Duodenal mucosa (tissue), 2 donors: ENCODE measurements around the gene CLEC4D.
"Not testable (repeated sequence)": the region's sequence is repeated elsewhere in the genome, so short reads cannot be mapped to it uniquely, and the experiment has no call there.

ENCODE experiments used
- H3K27ac ChIP-seq: one replicate; pipeline ENCODE4 v1.7.0; 2013; ENCODE audit warnings: low read depth, low read length
- H3K27me3 ChIP-seq, 2 donors: one replicate each; pipeline ENCODE4 v1.7.0; 2013; ENCODE audit warnings: low read length in 2 of 2, control low read depth in 1 of 2; ENCODE audit not compliant: insufficient read depth in 2 of 2, control insufficient read depth in 1 of 2
- H3K36me3 ChIP-seq, 2 donors: one replicate each; pipeline ENCODE4 v1.7.0; 2013; ENCODE audit warnings: low read length in 2 of 2, control low read depth in 1 of 2; ENCODE audit not compliant: insufficient read depth in 2 of 2, control insufficient read depth in 1 of 2
- H3K4me1 ChIP-seq, 2 donors: one replicate each; pipeline ENCODE4 v1.7.0; 2013; ENCODE audit warnings: low read length in 2 of 2, control low read depth in 1 of 2; ENCODE audit not compliant: insufficient read depth in 2 of 2, control insufficient read depth in 1 of 2
- H3K4me3 ChIP-seq, 2 donors: one replicate each; pipeline ENCODE4 v1.7.0; 2013; ENCODE audit warnings: low read length in 2 of 2, low read depth in 1 of 2
- H3K9ac ChIP-seq, 2 donors: one replicate each; pipeline ENCODE4 v1.7.0; 2013; ENCODE audit warnings: low read length in 2 of 2, low read depth in 1 of 2
- H3K9me3 ChIP-seq, 2 donors: one replicate each; pipeline ENCODE4 v1.7.0; 2013; ENCODE audit warnings: low read length in 2 of 2, control low read depth in 1 of 2; ENCODE audit not compliant: control insufficient read depth in 1 of 2

CLEC4D gene

GRCh38 chr12:8513256-8513655 lies at the start of gene CLEC4D:
Gene CLEC4D (plus strand): TSS chr12:8513503. CDS start chr12:8513733, 230 bp downstream.
- Histone ChIP-seq H3K9me3 (no peaks in the 10 kb centered on the region), H3K4me3 (no peak within 1 kb of the TSS)

GRCh38 chr12:8465301-8465996 lies 47.9 kb upstream of the CLEC4D start:
- Histone ChIP-seq H3K9me3 (no peaks in the 10 kb centered on the region), H3K36me3 (no peaks in the 10 kb centered on the region), H3K4me3 (no peak overlapping the region), H3K9ac (no peak overlapping the region), H3K4me1 (no peaks in the 10 kb centered on the region), H3K27ac (no peak overlapping the region), H3K27me3 (no peaks in the 10 kb centered on the region)

More at GRCh38 chr12:8513256-8513655, at the start of gene CLEC4D:
- no peaks in the 10 kb centered on the region for H3K36me3 ChIP-seq
- no peaks in the 10 kb centered on the region for H3K27me3 ChIP-seq
- no peak within 1 kb of the TSS for H3K27ac ChIP-seq
- no peaks in the 10 kb centered on the region for H3K4me1 ChIP-seq
- no peak within 1 kb of the TSS for H3K9ac ChIP-seq

GRCh38 chr12:8466241-8466640 lies 47.1 kb upstream of the CLEC4D start:
- Histone ChIP-seq H3K4me3 (no peak overlapping the region), H3K9ac (no peak overlapping the region), H3K4me1 (no peaks in the 10 kb centered on the region), H3K36me3 (no peaks in the 10 kb centered on the region), H3K27me3 (no peaks in the 10 kb centered on the region), H3K27ac (no peak overlapping the region), H3K9me3 (no peaks in the 10 kb centered on the region)

GRCh38 chr12:8471090-8471489 lies 42.2 kb upstream of the CLEC4D start:
- no peak overlapping the region for H3K4me3 ChIP-seq
- no peak overlapping the region for H3K27ac ChIP-seq

GRCh38 chr12:8475508-8476203 lies 37.6 kb upstream of the CLEC4D start:
- H3K9me3 ChIP-seq, result no peaks in the 10 kb centered on the region
- no peak overlapping the region for H3K4me3 ChIP-seq
- H3K36me3 ChIP-seq, result no peaks in the 10 kb centered on the region
- H3K27me3 ChIP-seq, result no peaks in the 10 kb centered on the region
- H3K9ac ChIP-seq, result no peak overlapping the region
- no peak overlapping the region for H3K27ac ChIP-seq
- H3K4me1 ChIP-seq, result no peaks in the 10 kb centered on the region

More at GRCh38 chr12:8471090-8471489, 42.2 kb upstream of the CLEC4D start:
- Histone ChIP-seq H3K27me3 (no peaks in the 10 kb centered on the region), H3K36me3 (no peaks in the 10 kb centered on the region), H3K4me1 (no peaks in the 10 kb centered on the region), H3K9ac (no peak overlapping the region), H3K9me3 (no peaks in the 10 kb centered on the region)

GRCh38 chr12:8482571-8483061 lies 30.7 kb upstream of the CLEC4D start:
- peaks cover 0 to 4% of the 10 kb centered on the region in 2 donors for H3K4me1 ChIP-seq
- no peak overlapping the region for H3K9ac ChIP-seq
- no peak overlapping the region for H3K4me3 ChIP-seq
- no peaks in the 10 kb centered on the region for H3K36me3 ChIP-seq
- no peak overlapping the region for H3K27ac ChIP-seq
- no peaks in the 10 kb centered on the region for H3K27me3 ChIP-seq
- no peaks in the 10 kb centered on the region for H3K9me3 ChIP-seq

GRCh38 chr12:8483079-8483478 lies 30.2 kb upstream of the CLEC4D start:
- peaks cover 0 to 4% of the 10 kb centered on the region in 2 donors for H3K4me1 ChIP-seq
- H3K4me3 ChIP-seq, result no peak overlapping the region
- no peaks in the 10 kb centered on the region for H3K9me3 ChIP-seq
- no peaks in the 10 kb centered on the region for H3K36me3 ChIP-seq
- H3K9ac ChIP-seq, result no peak overlapping the region
- no peaks in the 10 kb centered on the region for H3K27me3 ChIP-seq
- no peak overlapping the region for H3K27ac ChIP-seq

GRCh38 chr12:8491646-8492530 lies 21.4 kb upstream of the CLEC4D start:
- Histone ChIP-seq H3K27ac (no peak overlapping the region), H3K36me3 (no peaks in the 10 kb centered on the region), H3K9me3 (no peaks in the 10 kb centered on the region), H3K4me1 (no peaks in the 10 kb centered on the region), H3K9ac (no peak overlapping the region), H3K4me3 (no peak overlapping the region), H3K27me3 (no peaks in the 10 kb centered on the region)

- H3K9me3 ChIP-seq, result no peaks in the 10 kb centered on the region
These were observed 20.2 kb upstream of the CLEC4D start for GRCh38 chr12:8493084-8493483.

GRCh38 chr12:8495671-8496070 lies 17.6 kb upstream of the CLEC4D start:
- H3K4me3 ChIP-seq, H3K9me3 ChIP-seq, H3K9ac ChIP-seq, H3K36me3 ChIP-seq, H3K4me1 ChIP-seq, H3K27me3 ChIP-seq, H3K27ac ChIP-seq: not testable (repeated sequence)

More at GRCh38 chr12:8493084-8493483, 20.2 kb upstream of the CLEC4D start:
- no peaks in the 10 kb centered on the region for H3K36me3 ChIP-seq
- H3K27me3 ChIP-seq, result no peaks in the 10 kb centered on the region
- H3K4me1 ChIP-seq, result no peaks in the 10 kb centered on the region
- no peak overlapping the region for H3K27ac ChIP-seq
- no peak overlapping the region for H3K4me3 ChIP-seq
- H3K9ac ChIP-seq, result no peak overlapping the region
